ENCODE data around the gene INTS7. TPM values are rescaled to one million over a fixed set of nuclear protein-coding genes. Genes with fewer than 3 reads are reported as not detected.

Gene INTS7, protein sequence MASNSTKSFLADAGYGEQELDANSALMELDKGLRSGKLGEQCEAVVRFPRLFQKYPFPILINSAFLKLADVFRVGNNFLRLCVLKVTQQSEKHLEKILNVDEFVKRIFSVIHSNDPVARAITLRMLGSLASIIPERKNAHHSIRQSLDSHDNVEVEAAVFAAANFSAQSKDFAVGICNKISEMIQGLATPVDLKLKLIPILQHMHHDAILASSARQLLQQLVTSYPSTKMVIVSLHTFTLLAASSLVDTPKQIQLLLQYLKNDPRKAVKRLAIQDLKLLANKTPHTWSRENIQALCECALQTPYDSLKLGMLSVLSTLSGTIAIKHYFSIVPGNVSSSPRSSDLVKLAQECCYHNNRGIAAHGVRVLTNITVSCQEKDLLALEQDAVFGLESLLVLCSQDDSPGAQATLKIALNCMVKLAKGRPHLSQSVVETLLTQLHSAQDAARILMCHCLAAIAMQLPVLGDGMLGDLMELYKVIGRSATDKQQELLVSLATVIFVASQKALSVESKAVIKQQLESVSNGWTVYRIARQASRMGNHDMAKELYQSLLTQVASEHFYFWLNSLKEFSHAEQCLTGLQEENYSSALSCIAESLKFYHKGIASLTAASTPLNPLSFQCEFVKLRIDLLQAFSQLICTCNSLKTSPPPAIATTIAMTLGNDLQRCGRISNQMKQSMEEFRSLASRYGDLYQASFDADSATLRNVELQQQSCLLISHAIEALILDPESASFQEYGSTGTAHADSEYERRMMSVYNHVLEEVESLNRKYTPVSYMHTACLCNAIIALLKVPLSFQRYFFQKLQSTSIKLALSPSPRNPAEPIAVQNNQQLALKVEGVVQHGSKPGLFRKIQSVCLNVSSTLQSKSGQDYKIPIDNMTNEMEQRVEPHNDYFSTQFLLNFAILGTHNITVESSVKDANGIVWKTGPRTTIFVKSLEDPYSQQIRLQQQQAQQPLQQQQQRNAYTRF
- polyA plus RNA-seq (2013): 8.1 and 8.3 TPM in 2 replicates

DNA sequence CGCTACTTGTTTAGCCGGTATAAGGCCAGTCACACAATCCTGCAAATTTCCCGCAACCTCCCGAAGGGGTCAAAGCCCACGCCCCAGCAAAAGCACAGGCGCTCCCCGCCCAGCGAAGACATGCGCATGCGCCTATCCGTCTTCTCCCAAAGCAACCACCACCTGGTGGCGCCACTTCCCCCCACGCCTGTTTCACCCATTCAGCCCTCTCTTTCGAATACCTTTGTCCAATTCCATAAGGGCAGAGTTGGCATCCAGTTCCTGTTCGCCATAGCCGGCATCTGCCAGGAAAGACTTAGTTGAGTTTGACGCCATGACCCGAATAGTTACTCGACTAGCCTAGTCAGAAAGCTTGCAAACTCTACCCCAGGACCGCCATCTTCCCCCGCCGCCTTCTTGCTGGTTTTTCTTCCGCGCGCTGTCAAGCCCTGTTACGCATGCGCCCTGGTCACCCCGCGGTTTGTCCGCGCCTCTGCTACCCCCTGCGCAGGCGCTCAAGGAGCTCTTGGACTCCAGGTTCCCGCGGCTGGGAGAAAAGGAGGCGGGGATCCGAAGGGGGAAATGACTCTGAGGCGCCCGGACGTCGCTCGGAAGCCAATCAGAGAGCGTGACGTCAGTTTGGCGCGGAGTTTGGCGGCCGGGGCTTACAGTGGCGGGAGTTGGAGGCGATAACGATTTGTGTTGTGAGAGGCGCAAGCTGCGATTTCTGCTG lies at the start of gene INTS7, which contains the start of gene DTL:
Gene INTS7 (minus strand): TSS at position 435 of the 712 bp plus-strand sequence. CDS start 120 bp downstream, at position 315.
Gene DTL (plus strand): TSS at position 626 of the 712 bp plus-strand sequence. CDS start 143 bp downstream, outside the sequence.
- peak within 1 kb of the TSS; percentile 100 for H3K4me2 ChIP-seq (ENCODE audit: low read length)
- H2BK5ac ChIP-seq (ENCODE audit: low read depth, low read length, poor library complexity): peak within 1 kb of the TSS; percentile 91
- no peaks in the 10 kb centered on the region for H3K4me1 ChIP-seq (ENCODE audit: control insufficient read depth in 1 of 2, insufficient read depth in 2 of 2, low read length in 2 of 2)
- no CpG with 5 or more reads among the region's 53 CpGs for WGBS (ENCODE audit: extremely low coverage, insufficient coverage, insufficient read length)
- H3K9ac ChIP-seq (ENCODE audit: low read length): peak within 1 kb of the TSS; percentile 100
- peak within 1 kb of the TSS; percentile 80 for H4K91ac ChIP-seq (ENCODE audit: low read depth, low read length)
- H3K14ac ChIP-seq (ENCODE audit: low read length): peak within 1 kb of the TSS; percentile 69
- H3K27ac ChIP-seq (ENCODE audit: low read depth, low read length): peak within 1 kb of the TSS; percentile 87
- H3K36me3 ChIP-seq (ENCODE audit: control insufficient read depth in 1 of 2, insufficient read depth in 2 of 2, low read length in 2 of 2): no peaks in the 10 kb centered on the region
- H2AK5ac ChIP-seq (ENCODE audit: low read length): no peak within 1 kb of the TSS
- no peaks in the 10 kb centered on the region for H3K27me3 ChIP-seq (ENCODE audit: insufficient read depth, low read length)
- peak within 1 kb of the TSS; percentile 86 for H4K12ac ChIP-seq (ENCODE audit: low read depth, low read length)
- H3K79me2 ChIP-seq (ENCODE audit: control insufficient read depth, insufficient read depth, low read length, poor library complexity): peaks cover 4% of the 10 kb centered on the region
- no peaks in the 10 kb centered on the region for H3K9me3 ChIP-seq (ENCODE audit: insufficient read depth, low read depth, low read length)
- H4K8ac ChIP-seq (ENCODE audit: low read depth, low read length): peak within 1 kb of the TSS; percentile 89
- peak within 1 kb of the TSS; percentile 67 for H3K18ac ChIP-seq (ENCODE audit: low read length)
- H2BK12ac ChIP-seq (ENCODE audit: low read length): no peak within 1 kb of the TSS
- no peak within 1 kb of the TSS for H3K23ac ChIP-seq (ENCODE audit: low read length)
- H2BK120ac ChIP-seq (ENCODE audit: insufficient read depth, low read length, poor library complexity): peak within 1 kb of the TSS; percentile 85
- DNase-seq: peak; percentile 100
- peak within 1 kb of the TSS; percentile 97 for H2AFZ ChIP-seq (ENCODE audit: insufficient read depth, low read length, poor library complexity)
- peak within 1 kb of the TSS; percentile 42 for H3K4ac ChIP-seq (ENCODE audit: low read depth, low read length)
- H3K4me3 ChIP-seq (ENCODE audit: low read depth, low read length): peak within 1 kb of the TSS; percentile 96
- H3K79me1 ChIP-seq (ENCODE audit: low read length): peaks cover 2% of the 10 kb centered on the region

DNA sequence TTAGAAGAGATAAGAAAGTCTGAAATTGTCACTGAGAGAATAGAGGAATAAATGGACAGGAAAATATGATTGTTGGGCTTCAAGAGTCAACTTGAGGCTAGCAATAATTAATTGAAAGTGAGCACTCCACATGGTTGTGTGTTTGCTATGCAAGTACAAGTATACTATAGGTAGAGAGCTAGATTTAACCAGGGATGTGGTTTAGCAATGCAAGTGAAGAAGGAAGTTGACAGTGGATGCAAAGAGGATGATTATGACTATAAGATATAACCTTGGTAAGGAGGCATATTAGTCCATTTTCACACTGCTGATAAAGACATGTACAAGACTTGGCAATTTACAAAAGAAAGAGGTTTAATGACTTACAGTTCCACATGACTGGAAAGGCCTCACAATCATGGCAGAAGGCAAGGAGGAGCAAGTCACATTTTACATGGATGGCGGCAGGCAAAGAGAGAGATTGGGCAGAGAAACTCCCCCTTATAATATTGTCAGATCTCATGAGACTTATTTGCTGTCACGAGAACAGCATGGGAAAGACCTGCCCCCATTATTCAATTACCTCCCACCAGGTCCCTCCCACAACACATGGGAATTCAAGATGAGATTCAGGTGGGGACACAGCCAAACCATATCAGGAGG lies 47.5 kb upstream of the INTS7 start:
- no peak overlapping the region for H3K4me3 ChIP-seq (ENCODE audit: low read depth, low read length)
- no peak overlapping the region for H3K18ac ChIP-seq (ENCODE audit: low read length)
- H3K27me3 ChIP-seq (ENCODE audit: insufficient read depth, low read length): no peaks in the 10 kb centered on the region
- no peak overlapping the region for H3K9ac ChIP-seq (ENCODE audit: low read length)
- H3K79me2 ChIP-seq (ENCODE audit: control insufficient read depth, insufficient read depth, low read length, poor library complexity): no peaks in the 10 kb centered on the region
- no peak overlapping the region for H3K27ac ChIP-seq (ENCODE audit: low read depth, low read length)
- H4K12ac ChIP-seq (ENCODE audit: low read depth, low read length): no peak overlapping the region
- no peak overlapping the region for H3K23ac ChIP-seq (ENCODE audit: low read length)
- no peak overlapping the region for H2BK5ac ChIP-seq (ENCODE audit: low read depth, low read length, poor library complexity)
- H3K4me2 ChIP-seq (ENCODE audit: low read length): no peak overlapping the region
- no peak overlapping the region for H4K91ac ChIP-seq (ENCODE audit: low read depth, low read length)
- H3K4ac ChIP-seq (ENCODE audit: low read depth, low read length): no peak overlapping the region
- H3K36me3 ChIP-seq (ENCODE audit: control insufficient read depth in 1 of 2, insufficient read depth in 2 of 2, low read length in 2 of 2): peaks cover 0 to 6% of the 10 kb centered on the region in 2 experiments
- H2BK120ac ChIP-seq (ENCODE audit: insufficient read depth, low read length, poor library complexity): no peak overlapping the region
- no peak overlapping the region for H2AK5ac ChIP-seq (ENCODE audit: low read length)
- no peaks in the 10 kb centered on the region for H3K9me3 ChIP-seq (ENCODE audit: insufficient read depth, low read depth, low read length)
- no peak overlapping the region for H3K14ac ChIP-seq (ENCODE audit: low read length)
- no peak overlapping the region for H4K8ac ChIP-seq (ENCODE audit: low read depth, low read length)
- H3K4me1 ChIP-seq (ENCODE audit: control insufficient read depth in 1 of 2, insufficient read depth in 2 of 2, low read length in 2 of 2): peaks cover 0 to 2% of the 10 kb centered on the region in 2 experiments
- no peak overlapping the region for H2BK12ac ChIP-seq (ENCODE audit: low read length)
- H2AFZ ChIP-seq (ENCODE audit: insufficient read depth, low read length, poor library complexity): no peak overlapping the region
- WGBS (ENCODE audit: extremely low coverage, insufficient coverage, insufficient read length): no CpG with 5 or more reads among the region's 2 CpGs
- no peak for DNase-seq
- no peaks in the 10 kb centered on the region for H3K79me1 ChIP-seq (ENCODE audit: low read length)

- WGBS (ENCODE audit: extremely low coverage, insufficient coverage, insufficient read length): no CpG with 5 or more reads among the region's 2 CpGs
Measured at GRCh38 chr1:212078826-212079225, 43.5 kb upstream of the INTS7 start.

More at GRCh38 chr1:212078826-212079225, 43.5 kb upstream of the INTS7 start:
- Histone ChIP-seq H4K8ac (ENCODE audit: low read depth, low read length) (no peak overlapping the region), H3K36me3 (ENCODE audit: control insufficient read depth in 1 of 2, insufficient read depth in 2 of 2, low read length in 2 of 2) (peaks cover 0 to 8% of the 10 kb centered on the region in 2 experiments), H3K4me2 (ENCODE audit: low read length) (no peak overlapping the region), H3K4ac (ENCODE audit: low read depth, low read length) (no peak overlapping the region), H3K23ac (ENCODE audit: low read length) (no peak overlapping the region), H3K9ac (ENCODE audit: low read length) (no peak overlapping the region), H2BK12ac (ENCODE audit: low read length) (no peak overlapping the region), H2AFZ (ENCODE audit: insufficient read depth, low read length, poor library complexity) (no peak overlapping the region), H4K91ac (ENCODE audit: low read depth, low read length) (no peak overlapping the region), H3K79me1 (ENCODE audit: low read length) (no peaks in the 10 kb centered on the region), H3K4me3 (ENCODE audit: low read depth, low read length) (no peak overlapping the region), H3K9me3 (ENCODE audit: insufficient read depth, low read depth, low read length) (no peaks in the 10 kb centered on the region), H3K27ac (ENCODE audit: low read depth, low read length) (no peak overlapping the region), H3K79me2 (ENCODE audit: control insufficient read depth, insufficient read depth, low read length, poor library complexity) (no peaks in the 10 kb centered on the region), H3K14ac (ENCODE audit: low read length) (no peak overlapping the region), H2AK5ac (ENCODE audit: low read length) (no peak overlapping the region), H3K27me3 (ENCODE audit: insufficient read depth, low read length) (no peaks in the 10 kb centered on the region), H2BK5ac (ENCODE audit: low read depth, low read length, poor library complexity) (no peak overlapping the region), H3K18ac (ENCODE audit: low read length) (no peak overlapping the region), H3K4me1 (ENCODE audit: control insufficient read depth in 1 of 2, insufficient read depth in 2 of 2, low read length in 2 of 2) (no peaks in the 10 kb centered on the region), H4K12ac (ENCODE audit: low read depth, low read length) (no peak overlapping the region), H2BK120ac (ENCODE audit: insufficient read depth, low read length, poor library complexity) (no peak overlapping the region)
- no peak for DNase-seq

Measured in trophoblast cell (in vitro differentiated cells and primary cell).